ENCODE measurements around the gene CSRNP3. TPM values are rescaled to one million over a fixed set of nuclear protein-coding genes. Genes with fewer than 3 reads are reported as not detected.

CSRNP3 gene
- total RNA-seq, 4 donors from 2014 or later = 0.51 to 2.4 (median 1.1) TPM

DNA sequence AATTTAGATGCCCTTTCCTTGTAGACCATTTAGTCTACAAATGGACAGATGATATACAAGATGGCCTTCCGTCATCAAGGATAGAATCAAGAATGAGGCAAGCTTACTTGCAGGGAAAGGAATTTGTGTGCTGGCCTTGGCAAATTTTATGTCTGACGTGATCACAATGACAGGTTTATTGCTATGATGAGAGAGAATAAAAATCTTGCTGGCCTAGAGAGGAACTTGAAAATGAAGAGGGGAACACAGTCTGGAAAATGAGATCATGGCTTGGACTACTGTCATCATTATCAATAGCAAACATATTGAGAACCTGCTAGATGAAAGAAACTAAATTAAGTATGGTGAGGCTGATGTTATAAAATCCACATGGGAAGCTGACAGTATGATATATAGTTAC lies 66.0 kb downstream of the CSRNP3 start:
- TF ChIP-seq, protein P1, sequence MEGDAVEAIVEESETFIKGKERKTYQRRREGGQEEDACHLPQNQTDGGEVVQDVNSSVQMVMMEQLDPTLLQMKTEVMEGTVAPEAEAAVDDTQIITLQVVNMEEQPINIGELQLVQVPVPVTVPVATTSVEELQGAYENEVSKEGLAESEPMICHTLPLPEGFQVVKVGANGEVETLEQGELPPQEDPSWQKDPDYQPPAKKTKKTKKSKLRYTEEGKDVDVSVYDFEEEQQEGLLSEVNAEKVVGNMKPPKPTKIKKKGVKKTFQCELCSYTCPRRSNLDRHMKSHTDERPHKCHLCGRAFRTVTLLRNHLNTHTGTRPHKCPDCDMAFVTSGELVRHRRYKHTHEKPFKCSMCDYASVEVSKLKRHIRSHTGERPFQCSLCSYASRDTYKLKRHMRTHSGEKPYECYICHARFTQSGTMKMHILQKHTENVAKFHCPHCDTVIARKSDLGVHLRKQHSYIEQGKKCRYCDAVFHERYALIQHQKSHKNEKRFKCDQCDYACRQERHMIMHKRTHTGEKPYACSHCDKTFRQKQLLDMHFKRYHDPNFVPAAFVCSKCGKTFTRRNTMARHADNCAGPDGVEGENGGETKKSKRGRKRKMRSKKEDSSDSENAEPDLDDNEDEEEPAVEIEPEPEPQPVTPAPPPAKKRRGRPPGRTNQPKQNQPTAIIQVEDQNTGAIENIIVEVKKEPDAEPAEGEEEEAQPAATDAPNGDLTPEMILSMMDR (IDR thresholded peaks at IDR 0.05; ENCODE audit: low read depth) = no peak

DNA sequence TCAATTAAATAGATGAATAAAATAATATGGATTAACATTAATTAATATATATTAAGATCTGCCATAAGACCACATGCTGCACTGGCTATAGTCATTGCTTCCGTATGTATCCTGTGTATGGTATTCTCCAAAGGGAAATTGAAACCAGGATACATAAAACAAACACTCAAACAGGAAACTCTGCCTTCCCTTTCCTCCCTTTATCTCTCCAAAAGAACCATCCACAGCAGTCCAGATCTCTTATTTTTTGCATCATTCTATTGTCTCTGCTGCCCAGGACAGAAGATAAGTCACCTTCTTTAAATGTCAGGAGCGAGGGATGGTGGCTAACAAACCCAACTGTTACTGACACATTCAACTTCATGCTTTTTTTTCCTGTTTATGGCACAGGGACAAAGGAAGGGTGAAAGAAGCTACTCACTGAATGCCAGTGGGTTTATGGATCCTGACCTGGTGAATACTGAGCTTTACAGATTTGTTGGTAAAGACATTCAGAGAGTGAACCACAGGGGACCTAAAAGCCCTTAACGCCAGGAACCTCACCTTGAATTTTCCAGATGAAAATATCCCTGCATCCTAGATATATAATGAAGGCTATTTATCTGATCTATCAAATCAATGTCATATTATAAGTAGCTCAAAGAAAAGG lies 67.5 kb downstream of the CSRNP3 start:
- TF ChIP-seq, protein P1 (IDR thresholded peaks at IDR 0.05; ENCODE audit: low read depth) = no peak

DNA sequence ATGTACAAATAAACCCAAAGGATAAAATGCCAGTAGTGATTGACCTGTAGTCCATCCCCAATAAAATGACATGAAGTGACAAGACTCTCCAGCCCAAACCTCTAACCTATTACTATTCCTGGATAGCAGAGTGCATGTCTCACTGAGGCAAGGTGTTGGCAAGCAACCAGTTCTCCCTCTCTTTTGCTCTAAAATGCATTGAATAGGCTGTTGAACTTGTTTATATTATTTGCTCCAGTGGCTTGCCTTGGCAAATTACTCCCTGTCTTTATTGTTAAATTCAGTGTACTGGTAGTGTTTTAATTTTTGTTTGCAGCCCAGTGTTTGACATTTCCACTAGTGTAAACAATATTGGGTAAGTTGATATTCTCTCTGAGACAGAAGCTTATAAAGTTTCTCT lies 70.5 kb downstream of the CSRNP3 start:
- TF ChIP-seq, protein P1 (IDR thresholded peaks at IDR 0.05; ENCODE audit: low read depth) = no peak

DNA sequence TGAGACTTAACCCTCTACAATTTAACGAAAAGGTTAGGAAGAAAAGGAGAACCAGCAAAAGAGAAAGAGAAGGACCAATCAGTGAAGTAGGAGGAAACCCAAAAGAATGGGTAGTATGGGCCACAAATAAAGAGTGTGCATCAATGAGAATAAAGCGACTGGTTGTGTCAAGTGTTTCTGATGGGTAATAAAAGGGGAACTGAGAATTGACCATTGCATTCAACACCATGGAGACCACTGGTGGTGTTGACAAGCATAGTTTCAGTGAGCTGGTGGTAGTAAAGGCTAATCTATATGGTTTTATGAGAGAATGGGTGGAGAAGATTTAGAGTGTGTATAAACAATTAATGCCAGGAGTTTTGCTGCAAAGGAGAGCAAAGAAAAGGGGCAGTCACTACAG lies 75.4 kb downstream of the CSRNP3 start:
- TF ChIP-seq, protein P1 (IDR thresholded peaks at IDR 0.05; ENCODE audit: low read depth) = no peak

DNA sequence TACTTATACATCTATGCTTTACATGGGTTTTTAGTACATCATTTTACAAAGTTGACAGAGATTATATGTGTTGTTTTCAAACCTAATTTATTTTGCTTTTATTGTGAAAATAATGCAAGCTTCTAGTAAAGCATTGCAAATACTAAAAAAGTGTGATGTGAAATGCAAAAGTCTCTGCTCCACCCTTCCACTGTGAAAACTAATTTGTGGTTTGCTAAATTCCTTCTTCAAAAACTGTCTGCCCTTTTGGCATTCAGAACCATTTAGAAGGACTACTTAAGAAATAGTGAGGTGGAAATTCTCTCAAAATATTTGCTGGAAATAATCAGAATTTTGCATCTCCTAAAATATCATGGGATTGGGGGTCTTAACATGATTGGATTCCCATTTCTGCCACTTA lies 78.4 kb downstream of the CSRNP3 start:
- TF ChIP-seq, protein P1 (IDR thresholded peaks at IDR 0.05; ENCODE audit: low read depth) = no peak

DNA sequence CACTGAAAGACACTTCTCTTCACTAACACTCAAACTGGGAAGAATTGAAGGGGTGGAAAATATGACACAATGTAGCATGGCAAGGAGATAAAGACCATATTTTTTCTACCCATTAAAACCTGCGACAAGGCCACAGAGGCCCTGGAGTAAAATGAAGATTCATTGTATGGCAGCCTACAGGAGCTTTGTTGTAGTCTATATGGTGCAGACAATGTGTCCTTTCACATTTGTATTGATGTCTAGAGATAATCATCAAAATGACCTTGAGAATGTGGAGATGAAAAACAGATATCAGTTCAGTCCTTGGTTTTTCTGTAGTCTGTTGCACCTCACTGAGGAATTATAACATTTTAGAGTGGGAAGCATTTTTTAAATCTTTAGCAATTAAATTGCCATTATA lies 80.1 kb downstream of the CSRNP3 start:
- TF ChIP-seq, protein P1 (IDR thresholded peaks at IDR 0.05; ENCODE audit: low read depth) = no peak

DNA sequence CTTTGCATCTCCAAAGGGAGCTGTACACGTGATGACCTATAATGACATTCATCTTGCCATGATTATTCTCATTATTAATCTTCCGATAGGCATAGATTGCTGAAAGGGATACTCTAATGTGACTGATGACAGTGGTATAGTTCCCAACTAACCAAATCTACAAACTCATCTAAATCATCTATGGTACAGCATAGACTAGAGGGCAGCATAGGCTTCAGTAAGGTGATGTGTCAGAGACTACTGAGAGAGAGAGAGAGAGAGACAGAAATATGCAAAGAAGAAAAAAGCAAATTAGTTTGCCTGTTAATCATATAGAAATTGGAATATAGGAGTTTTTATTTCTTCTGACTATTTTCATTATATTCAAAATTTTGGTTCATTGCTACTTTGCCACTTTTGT lies 89.3 kb downstream of the CSRNP3 start:
- TF ChIP-seq, protein P1 (IDR thresholded peaks at IDR 0.05; ENCODE audit: low read depth) = no peak
